Activated CD4-positive, alpha-beta memory T cell treated with anti-CD3 and anti-CD28 coated beads for 36 hours (primary cell): ENCODE measurements around the gene RESF1. TPM values are rescaled to one million over a fixed set of nuclear protein-coding genes. Genes with fewer than 3 reads are reported as not detected.

ENCODE experiments used
- CTCF ChIA-PET: fragments of 350-600 bp; sonication (Branson Sonifier 250); formaldehyde crosslinking; loops from one replicate; lab custom pipeline; 2021; ENCODE audit warnings: antibody characterized with exemption, inconsistent platforms; lab: Charles Lee
- POLR2A ChIA-PET: fragments of 350-600 bp; sonication (Branson Sonifier 250); formaldehyde crosslinking; loops from one replicate; lab custom pipeline; 2021; ENCODE audit warnings: antibody characterized with exemption; lab: Charles Lee
- DNase-seq: peaks from one replicate; pipeline ENCODE4 v3.0.0-alpha.2; 2020
- H3K27ac Mint-ChIP-seq: one replicate; pipeline ENCODE4 v1.8.0; 2021; ENCODE audit warnings: mixed read lengths
- H3K27me3 Mint-ChIP-seq: one replicate; pipeline ENCODE4 v1.8.0; 2021; ENCODE audit warnings: mixed read lengths
- H3K36me3 Mint-ChIP-seq: one replicate; pipeline ENCODE4 v1.8.0; 2021; ENCODE audit warnings: mixed read lengths
- H3K4me1 Mint-ChIP-seq: one replicate; pipeline ENCODE4 v1.8.0; 2021; ENCODE audit warnings: low read depth, mixed read lengths
- H3K4me3 Mint-ChIP-seq: one replicate; pipeline ENCODE4 v1.8.0; 2021; ENCODE audit warnings: mild to moderate bottlenecking, mixed read lengths
- H3K9me3 Mint-ChIP-seq: one replicate; pipeline ENCODE4 v1.8.0; 2021; ENCODE audit warnings: mixed read lengths
- intact Hi-C: fragments of 100-400 bp; cut with micrococcal nuclease; formaldehyde crosslinking; loops from one replicate; pipeline ENCODE4 v1.15.1; 2023
- total RNA-seq, 2 experiments: library from RNA; stranded (reverse); gene quantifications; one replicate each; pipeline ENCODE4 v1.2.3, GENCODE V29; 2021

RESF1 gene
- total RNA-seq, 2 experiments from 2014 or later, result 62.4 to 67.0 TPM

DNA sequence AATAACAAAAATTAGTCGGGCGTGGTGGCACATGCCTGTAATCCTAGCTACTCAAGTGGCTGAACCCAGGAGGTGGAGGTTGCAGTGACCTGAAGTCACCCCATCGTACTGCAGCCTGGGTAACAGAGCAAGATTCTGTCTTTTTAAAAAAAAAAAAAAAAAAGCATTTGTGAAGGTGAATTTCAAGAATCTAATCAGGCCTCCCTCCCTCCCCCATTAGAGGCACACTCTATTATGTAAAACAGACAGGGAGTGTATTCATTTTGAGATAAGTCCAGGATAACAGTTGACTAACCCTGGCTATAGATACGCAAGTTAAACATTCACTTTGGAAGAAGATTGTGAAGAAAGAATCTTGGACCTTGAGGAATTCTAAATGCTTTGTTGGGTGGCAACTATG, 2.9 kb downstream of the RESF1 start:
- Mint-ChIP-seq H3K36me3 (peaks cover 59% of the 10 kb centered on the region), H3K4me3 (peak overlapping the region; percentile 95), H3K27ac (peak overlapping the region; percentile 97), H3K9me3 (peaks cover 12% of the 10 kb centered on the region), H3K4me1 (peaks cover 75% of the 10 kb centered on the region), H3K27me3 (no peaks in the 10 kb centered on the region)
- CTCF ChIA-PET, result interaction anchor here (1.0 to 2.0 kb wide), 2 partner anchors 30 to 309 kb away, joined by 3 to 6 read pairs; no protein-coding TSS in a partner anchor
- intact Hi-C loops, result loop anchor here (5.0 to 10.0 kb wide), 3 partner anchors 170 to 343 kb away; no protein-coding TSS in a partner anchor
- DNase-seq, result no peak
- POLR2A ChIA-PET, result interaction anchor here (1.1 to 1.6 kb wide), 2 partner anchors 41 to 233 kb away, joined by 3 read pairs; partner anchors contain the start of gene AMN1

DNA sequence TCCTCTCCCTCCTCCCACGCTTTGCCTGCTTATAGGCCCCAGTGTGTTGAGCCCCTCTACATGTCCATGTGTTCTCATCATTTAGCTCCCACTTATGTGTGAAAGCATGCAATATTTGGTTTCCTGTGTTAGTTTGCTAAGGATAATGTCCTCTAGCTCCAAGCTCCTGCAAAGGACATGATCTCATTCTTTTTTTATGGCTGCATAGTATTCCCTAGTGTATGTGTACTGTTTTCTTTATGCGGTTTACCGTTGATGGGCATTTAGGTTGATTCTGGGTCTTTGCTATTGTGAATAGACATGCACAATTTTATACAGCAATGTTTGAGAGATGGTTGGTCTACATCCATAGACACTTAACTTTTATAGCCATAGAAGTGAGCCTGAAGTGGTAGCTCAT, 5.1 kb downstream of the RESF1 start:
- H3K36me3 Mint-ChIP-seq, result peaks cover 57% of the 10 kb centered on the region
- ChIA-PET CTCF (interaction anchor here (1.5 kb wide), 1 partner anchor 69 kb away, joined by 3 read pairs; no protein-coding TSS in a partner anchor), POLR2A (no interaction called here)
- intact Hi-C loops, result loop anchor here (5.0 to 10.0 kb wide), 3 partner anchors 168 to 341 kb away; no protein-coding TSS in a partner anchor
- no peak for DNase-seq
- peaks cover 12% of the 10 kb centered on the region for H3K9me3 Mint-ChIP-seq
- H3K4me3 Mint-ChIP-seq, result peak overlapping the region; percentile 95
- no peaks in the 10 kb centered on the region for H3K27me3 Mint-ChIP-seq
- peaks cover 74% of the 10 kb centered on the region for H3K4me1 Mint-ChIP-seq
- H3K27ac Mint-ChIP-seq, result peak overlapping the region; percentile 97

DNA sequence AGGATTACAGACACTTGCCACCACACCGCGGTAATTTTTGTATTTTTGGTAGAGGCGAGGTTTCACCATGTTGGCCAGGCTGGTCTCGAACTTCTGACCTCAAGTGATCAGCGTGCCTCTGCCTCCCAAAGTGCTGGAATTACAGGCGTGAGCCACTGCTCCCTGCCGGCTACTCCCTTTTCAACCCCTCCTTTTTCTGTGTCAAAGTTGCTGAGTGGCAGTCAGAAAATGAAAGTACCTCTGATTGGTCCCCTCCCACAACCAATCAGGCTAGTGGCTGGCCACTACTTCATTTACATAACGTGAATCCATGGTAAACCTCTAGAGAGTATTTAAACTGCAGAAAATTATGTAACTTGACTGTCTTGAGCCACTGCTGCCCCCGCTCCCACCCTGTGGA, 5.9 kb downstream of the RESF1 start:
- H3K27ac Mint-ChIP-seq, result peak overlapping the region; percentile 97
- H3K36me3 Mint-ChIP-seq, result peaks cover 62% of the 10 kb centered on the region
- peaks cover 80% of the 10 kb centered on the region for H3K4me1 Mint-ChIP-seq
- POLR2A ChIA-PET, result interaction anchor here (2.1 kb wide), 1 partner anchor 20 kb away, joined by 7 read pairs; no protein-coding TSS in a partner anchor
- intact Hi-C loops, result loop anchor here (5.0 to 10.0 kb wide), 3 partner anchors 62 to 340 kb away; no protein-coding TSS in a partner anchor
- peaks cover 12% of the 10 kb centered on the region for H3K9me3 Mint-ChIP-seq
- H3K4me3 Mint-ChIP-seq, result peak overlapping the region; percentile 95
- peak; percentile 65 for DNase-seq
- no peaks in the 10 kb centered on the region for H3K27me3 Mint-ChIP-seq
- CTCF ChIA-PET, result no interaction called here

DNA sequence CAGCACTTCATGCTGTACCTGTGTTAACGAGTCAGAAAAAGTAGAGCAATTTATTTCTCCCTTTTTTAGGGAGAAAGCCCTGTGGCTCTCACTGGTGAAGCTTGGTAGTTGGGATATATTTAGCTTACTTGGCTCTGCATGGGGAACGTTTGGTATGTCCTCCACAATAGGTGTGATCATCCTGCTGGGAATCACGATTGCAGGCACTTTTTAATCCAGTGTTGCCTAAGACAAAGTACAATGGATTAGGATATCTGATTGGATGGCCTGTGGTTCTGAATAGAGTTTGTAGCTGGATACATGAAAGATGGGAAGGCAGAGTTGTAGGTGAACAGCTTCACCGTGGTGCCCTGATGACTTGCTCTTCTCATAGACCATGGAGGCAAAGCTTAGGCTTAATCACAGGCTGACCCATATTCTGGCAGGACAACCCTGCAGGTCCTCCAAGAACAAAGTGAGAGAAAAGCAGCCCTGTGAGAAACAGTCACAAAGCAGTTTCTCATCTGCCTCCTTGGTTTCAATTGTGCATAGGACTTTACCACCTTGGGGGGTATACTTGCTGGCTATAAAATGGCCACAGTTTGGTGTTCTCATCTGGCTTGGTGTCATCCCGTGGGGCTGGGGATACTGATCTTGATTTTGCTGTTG, 7.5 kb downstream of the RESF1 start:
- ChIA-PET CTCF (interaction anchor here (0.7 to 1.5 kb wide), 4 partner anchors 60 to 170 kb away, joined by 3 read pairs; no protein-coding TSS in a partner anchor), POLR2A (interaction anchor here (0.8 to 2.1 kb wide), 5 partner anchors 15 to 238 kb away, joined by 3 to 7 read pairs (median 3); partner anchors contain the start of gene AMN1)
- Mint-ChIP-seq H3K9me3 (peaks cover 17% of the 10 kb centered on the region), H3K4me1 (peaks cover 82% of the 10 kb centered on the region), H3K27me3 (no peaks in the 10 kb centered on the region), H3K4me3 (peak overlapping the region; percentile 59), H3K27ac (peak overlapping the region; percentile 97), H3K36me3 (peaks cover 65% of the 10 kb centered on the region)
- intact Hi-C loops, result loop anchor here (1.0 to 10.0 kb wide), 5 partner anchors 24 to 338 kb away; no protein-coding TSS in a partner anchor
- peak; percentile 46 for DNase-seq

DNA sequence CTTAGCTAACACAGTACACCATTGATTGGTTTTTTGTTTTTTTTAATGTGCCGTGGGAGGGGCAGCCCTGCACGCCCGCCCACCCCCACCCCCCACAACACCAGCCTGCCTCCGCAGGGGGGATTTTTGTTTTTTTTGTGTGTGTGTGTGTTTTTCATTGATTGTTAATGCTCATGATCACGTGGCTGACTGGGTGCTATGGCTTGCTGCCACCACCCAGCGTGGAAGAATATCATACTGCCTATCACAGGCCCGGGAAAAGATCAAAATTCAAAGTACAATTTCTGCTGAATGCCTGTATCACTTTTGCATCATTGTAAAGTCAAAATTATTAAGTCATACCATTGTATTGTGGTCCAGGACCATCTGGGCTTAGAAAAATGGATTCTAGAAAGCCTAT, 8.3 kb downstream of the RESF1 start:
- Mint-ChIP-seq H3K27me3 (no peaks in the 10 kb centered on the region), H3K4me3 (peak overlapping the region; percentile 59), H3K4me1 (peaks cover 75% of the 10 kb centered on the region), H3K36me3 (peaks cover 64% of the 10 kb centered on the region), H3K27ac (peak overlapping the region; percentile 97), H3K9me3 (peaks cover 23% of the 10 kb centered on the region)
- DNase-seq, result no peak
- ChIA-PET POLR2A (no interaction called here), CTCF (interaction anchor here (0.6 to 1.2 kb wide), 2 partner anchors 72 to 106 kb away, joined by 3 read pairs; no protein-coding TSS in a partner anchor)
- intact Hi-C loops, result loop anchor here (1.0 to 10.0 kb wide), 5 partner anchors 23 to 337 kb away; no protein-coding TSS in a partner anchor

DNA sequence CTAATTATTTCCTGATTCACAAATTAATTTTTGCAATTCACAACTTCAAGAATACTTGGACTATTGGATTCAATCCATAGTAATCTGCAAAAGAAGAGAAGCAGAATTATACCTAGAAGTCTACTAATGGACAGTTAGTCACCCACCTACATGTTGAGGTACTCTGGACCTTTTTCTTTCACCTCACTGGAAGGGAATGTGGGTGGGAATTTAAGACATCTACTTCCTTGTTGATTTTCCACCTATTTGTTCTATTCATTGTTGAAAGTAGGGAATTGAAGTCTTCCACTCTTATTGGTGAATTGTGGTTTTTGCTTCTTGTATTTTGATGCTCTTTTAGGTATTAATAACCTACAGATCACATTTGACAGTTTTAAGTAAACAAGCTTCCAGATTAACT, 11.0 kb downstream of the RESF1 start:
- H3K9me3 Mint-ChIP-seq, result peaks cover 29% of the 10 kb centered on the region
- intact Hi-C loops, result no loop called here
- DNase-seq, result no peak
- H3K27ac Mint-ChIP-seq, result peak overlapping the region; percentile 74
- ChIA-PET POLR2A (no interaction called here), CTCF (interaction anchor here (1.0 kb wide), 1 partner anchor 9 kb away, joined by 3 read pairs; no protein-coding TSS in a partner anchor)
- H3K4me1 Mint-ChIP-seq, result peaks cover 56% of the 10 kb centered on the region
- no peaks in the 10 kb centered on the region for H3K27me3 Mint-ChIP-seq
- no peak overlapping the region for H3K4me3 Mint-ChIP-seq
- peaks cover 69% of the 10 kb centered on the region for H3K36me3 Mint-ChIP-seq

DNA sequence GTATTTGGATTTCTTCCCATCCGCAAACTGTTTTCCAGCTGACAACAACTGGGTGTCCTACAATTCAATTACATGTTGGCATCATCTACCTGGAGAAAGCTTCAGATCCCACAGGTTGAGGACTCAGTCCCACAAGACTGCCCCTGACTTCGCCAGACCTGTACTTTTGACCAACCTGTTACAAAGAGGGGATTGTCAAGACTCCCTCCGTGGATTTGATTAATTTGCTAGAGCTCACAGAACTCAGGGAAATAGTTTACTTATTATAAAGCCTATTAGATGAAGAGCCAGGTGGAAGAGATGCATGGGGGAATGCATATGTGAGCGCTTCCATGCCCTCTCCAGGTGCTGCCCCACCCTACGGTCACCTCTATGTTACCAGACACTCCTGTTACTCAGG, 14.6 kb downstream of the RESF1 start:
- Mint-ChIP-seq H3K4me1 (peaks cover 26% of the 10 kb centered on the region), H3K4me3 (no peak overlapping the region), H3K27me3 (no peaks in the 10 kb centered on the region), H3K36me3 (peaks cover 88% of the 10 kb centered on the region), H3K27ac (no peak overlapping the region), H3K9me3 (peaks cover 48% of the 10 kb centered on the region)
- ChIA-PET CTCF (no interaction called here), POLR2A (no interaction called here)
- no peak for DNase-seq
- intact Hi-C loops, result no loop called here

DNA sequence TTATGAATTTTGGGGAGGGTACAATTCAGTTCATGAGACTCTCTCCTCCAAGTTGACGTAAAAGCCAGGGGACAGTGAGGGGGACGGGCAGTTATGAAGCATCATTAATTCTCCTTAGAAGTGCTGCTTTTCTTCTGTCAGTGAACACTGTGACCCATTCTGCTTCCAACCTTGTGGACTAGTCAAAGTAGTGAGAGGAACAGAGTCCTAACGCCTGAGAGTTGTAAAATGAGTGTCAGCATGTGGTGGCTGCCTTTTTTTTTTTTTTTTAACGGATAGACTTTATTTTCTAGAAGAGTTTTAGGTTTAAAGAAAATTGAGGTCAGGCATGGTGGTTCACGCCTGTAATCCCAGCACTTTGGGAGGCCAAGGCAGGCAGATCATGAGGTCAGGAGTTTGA, 15.5 kb downstream of the RESF1 start:
- ChIA-PET POLR2A (no interaction called here), CTCF (no interaction called here)
- no peak for DNase-seq
- peaks cover 54% of the 10 kb centered on the region for H3K9me3 Mint-ChIP-seq
- intact Hi-C loops, result no loop called here
- H3K4me3 Mint-ChIP-seq, result no peak overlapping the region
- no peaks in the 10 kb centered on the region for H3K27me3 Mint-ChIP-seq
- H3K27ac Mint-ChIP-seq, result no peak overlapping the region
- peaks cover 92% of the 10 kb centered on the region for H3K36me3 Mint-ChIP-seq
- peaks cover 19% of the 10 kb centered on the region for H3K4me1 Mint-ChIP-seq

DNA sequence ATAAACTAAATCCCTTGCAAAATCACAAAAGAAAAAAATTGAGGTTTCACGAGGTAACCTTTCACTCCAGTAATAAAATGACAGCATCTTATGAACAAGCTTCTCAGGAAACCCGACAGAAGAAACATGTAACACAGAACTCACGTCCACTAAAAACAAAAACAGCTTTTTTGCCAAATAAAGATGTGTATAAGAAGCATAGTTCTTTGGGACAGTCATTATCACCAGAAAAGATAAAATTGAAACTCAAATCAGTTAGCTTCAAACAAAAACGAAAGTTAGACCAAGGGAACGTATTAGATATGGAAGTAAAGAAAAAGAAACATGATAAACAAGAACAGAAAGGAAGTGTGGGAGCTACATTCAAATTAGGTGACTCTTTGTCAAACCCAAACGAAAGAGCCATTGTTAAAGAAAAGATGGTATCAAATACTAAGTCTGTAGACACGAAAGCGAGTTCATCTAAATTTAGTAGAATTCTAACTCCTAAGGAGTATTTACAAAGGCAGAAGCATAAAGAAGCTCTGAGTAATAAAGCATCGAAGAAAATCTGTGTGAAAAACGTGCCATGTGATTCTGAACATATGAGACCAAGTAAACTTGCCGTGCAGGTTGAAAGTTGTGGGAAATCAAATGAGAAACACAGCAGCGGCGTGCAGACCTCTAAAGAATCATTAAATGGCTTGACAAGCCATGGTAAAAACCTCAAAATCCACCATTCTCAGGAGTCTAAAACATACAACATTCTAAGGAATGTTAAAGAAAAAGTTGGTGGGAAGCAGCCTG, 25.8 kb downstream of the RESF1 start:
- CTCF ChIA-PET, result interaction anchor here (0.7 to 1.9 kb wide), 3 partner anchors 89 to 771 kb away, joined by 3 to 5 read pairs (median 4); partner anchors contain the start of gene YARS2
- Mint-ChIP-seq H3K9me3 (peaks cover 71% of the 10 kb centered on the region), H3K4me3 (peak overlapping the region; percentile 40), H3K27me3 (no peaks in the 10 kb centered on the region), H3K27ac (peak overlapping the region; percentile 72), H3K36me3 (peaks cover 90% of the 10 kb centered on the region), H3K4me1 (peaks cover 68% of the 10 kb centered on the region)
- intact Hi-C loops, result loop anchor here (1.0 kb wide), 1 partner anchor 89 kb away; no protein-coding TSS in a partner anchor
- DNase-seq, result no peak
- POLR2A ChIA-PET, result interaction anchor here (0.7 to 2.2 kb wide), 7 partner anchors 19 to 326 kb away, joined by 3 to 10 read pairs (median 5); partner anchors contain the start of gene RESF1

DNA sequence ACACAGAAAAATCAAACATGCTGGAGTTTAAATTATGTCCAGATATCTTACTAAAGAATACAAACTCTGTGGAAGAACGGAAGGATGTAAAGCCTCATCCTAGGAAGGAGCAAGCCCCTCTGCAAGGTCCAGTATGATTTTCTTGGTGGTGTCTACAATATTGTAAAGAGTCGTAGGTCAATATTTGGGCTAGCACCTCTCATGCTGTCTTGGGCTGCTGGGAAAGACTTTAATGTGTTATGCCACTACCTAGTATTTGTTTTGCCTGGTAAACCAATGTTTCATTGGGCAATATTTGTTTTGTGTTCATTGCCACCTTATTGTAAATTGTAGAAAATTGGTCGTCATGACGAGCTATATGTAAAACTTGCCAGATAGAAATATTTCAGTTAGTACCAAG, 26.6 kb downstream of the RESF1 start:
- ChIA-PET POLR2A (interaction anchor here (0.7 to 2.2 kb wide), 3 partner anchors 26 to 327 kb away, joined by 3 to 10 read pairs (median 4); partner anchors contain the start of gene RESF1), CTCF (interaction anchor here (1.9 kb wide), 1 partner anchor 332 kb away, joined by 5 read pairs; no protein-coding TSS in a partner anchor)
- peak overlapping the region; percentile 6 for H3K4me3 Mint-ChIP-seq
- peak overlapping the region; percentile 72 for H3K27ac Mint-ChIP-seq
- H3K36me3 Mint-ChIP-seq, result peaks cover 91% of the 10 kb centered on the region
- H3K27me3 Mint-ChIP-seq, result no peaks in the 10 kb centered on the region
- peaks cover 76% of the 10 kb centered on the region for H3K4me1 Mint-ChIP-seq
- no peak for DNase-seq
- peaks cover 72% of the 10 kb centered on the region for H3K9me3 Mint-ChIP-seq
- intact Hi-C loops, result loop anchor here (1.0 kb wide), 1 partner anchor 90 kb away; no protein-coding TSS in a partner anchor
